ENCODE results near the gene CRACR2B.

The CRACR2B gene

DNA sequence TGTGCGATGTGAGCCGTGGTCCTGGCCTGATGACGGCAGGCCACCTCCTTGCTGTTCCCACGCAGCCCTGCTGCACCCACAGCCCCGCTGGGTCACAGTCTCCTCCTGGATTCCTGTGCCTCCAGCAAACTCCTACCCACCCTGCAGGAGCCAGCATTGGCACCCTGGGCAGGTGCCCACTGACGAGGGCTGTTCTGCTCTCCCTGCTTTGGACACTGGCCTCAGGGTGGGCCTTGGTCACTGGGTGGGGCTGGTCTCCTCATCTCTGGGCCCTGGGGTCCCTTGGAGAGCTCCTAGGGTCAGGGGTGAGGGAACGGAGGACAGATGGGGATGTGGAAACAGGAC, 27.6 kb downstream of the CRACR2B start:
- no peak for FAIRE-seq

- no peak for FAIRE-seq
Observed at GRCh38 chr11:855796-856195, 28.1 kb downstream of the CRACR2B start.

DNA sequence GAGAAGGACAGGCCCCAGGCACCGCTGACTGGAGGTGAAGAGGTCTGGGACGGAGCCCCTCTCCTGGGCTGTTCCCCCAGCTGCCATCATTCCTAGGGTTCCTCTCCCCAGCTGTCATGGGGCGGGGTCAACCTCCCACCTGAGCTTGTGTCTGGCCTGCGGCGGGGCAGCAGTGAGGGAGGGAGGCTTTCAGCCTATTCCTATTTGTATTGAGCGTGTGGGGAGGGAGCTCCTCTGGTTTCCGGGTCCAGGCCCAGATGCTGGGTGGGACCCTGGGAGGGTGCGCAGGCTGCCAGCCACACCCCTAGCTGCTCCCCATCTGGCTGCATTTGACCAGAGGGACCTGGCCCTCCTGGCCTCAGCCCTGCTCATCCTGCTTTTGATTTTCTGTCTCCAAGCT, 28.7 kb downstream of the CRACR2B start:
- no peak for FAIRE-seq

GRCh38 chr11:858053-858761, 30.5 kb downstream of the CRACR2B start:
- no peak for FAIRE-seq

DNA sequence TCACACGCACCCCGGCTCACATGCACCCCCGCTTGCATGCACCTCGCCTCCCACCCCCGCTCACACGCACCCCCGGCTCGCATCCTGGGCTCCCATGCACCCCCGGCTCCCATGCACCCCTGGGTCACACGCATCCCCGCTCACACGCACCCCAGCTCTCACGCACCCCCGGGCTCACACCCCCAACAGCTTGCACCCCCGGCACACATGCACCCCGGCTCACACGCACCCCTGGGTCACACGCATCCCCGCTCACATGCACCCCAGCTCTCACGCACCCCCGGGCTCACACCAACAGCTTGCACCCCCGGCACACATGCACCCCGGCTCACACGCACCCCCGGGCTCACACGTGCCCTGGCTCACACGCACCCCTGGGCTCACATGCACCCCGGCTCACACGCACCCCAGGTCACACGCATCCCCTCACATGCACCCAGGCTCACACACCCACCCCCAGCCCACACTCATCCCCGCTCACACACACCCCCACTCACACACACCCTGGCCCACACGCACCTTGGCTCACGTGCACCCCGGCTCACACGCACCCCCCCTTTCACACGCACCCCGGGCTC, 31.1 kb downstream of the CRACR2B start:
- FAIRE-seq, result no peak

GRCh38 chr11:859394-860131, 31.8 kb downstream of the CRACR2B start:
- FAIRE-seq, result no peak

DNA sequence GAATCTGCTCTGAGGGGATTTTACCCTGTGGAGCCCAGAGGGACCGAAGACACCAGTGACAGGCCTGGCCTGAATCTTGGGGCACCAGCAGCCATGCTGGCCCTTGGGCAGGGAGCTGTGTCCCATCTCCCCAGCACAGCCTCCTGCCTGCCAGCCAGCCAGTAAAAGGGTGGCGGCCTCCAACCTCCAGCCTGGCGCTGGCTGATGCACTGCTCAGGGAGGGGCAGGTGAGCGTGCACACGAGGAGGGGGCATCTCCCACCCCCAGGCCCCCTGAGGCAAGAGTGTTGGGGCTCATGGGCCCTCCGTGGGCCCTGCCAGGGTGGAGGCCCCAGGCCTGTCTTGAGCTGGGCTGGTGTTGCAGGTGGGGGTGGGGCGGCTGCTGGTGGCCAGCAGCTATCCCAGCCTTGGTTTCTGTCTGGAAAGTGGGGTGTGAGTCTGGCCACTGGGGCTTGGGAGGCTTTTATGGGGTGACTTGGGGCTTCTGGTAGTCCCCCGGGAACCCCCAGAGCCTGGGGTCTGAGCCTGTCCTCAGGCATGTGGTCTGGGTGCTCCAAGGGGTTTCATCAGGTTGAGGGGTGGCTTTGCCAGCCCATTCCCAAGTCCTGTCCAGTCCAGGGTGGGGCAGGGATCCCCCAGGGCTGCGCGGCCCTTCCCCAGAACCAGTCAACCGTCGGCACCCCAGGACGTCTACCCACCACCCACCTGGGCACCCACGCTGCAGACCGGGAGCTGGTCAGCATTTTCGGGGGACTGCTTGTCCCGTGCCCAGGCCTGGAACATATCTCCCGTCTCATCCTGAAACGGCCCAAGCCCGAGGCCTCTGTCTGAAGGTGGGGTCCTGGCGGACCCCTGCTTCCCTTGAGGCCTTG, 32.8 kb downstream of the CRACR2B start:
- FAIRE-seq, result no peak

- FAIRE-seq, result no peak
Observed at GRCh38 chr11:861105-861479, 33.4 kb downstream of the CRACR2B start.

- no peak for FAIRE-seq
Observed at GRCh38 chr11:862081-862661, 34.5 kb downstream of the CRACR2B start.

DNA sequence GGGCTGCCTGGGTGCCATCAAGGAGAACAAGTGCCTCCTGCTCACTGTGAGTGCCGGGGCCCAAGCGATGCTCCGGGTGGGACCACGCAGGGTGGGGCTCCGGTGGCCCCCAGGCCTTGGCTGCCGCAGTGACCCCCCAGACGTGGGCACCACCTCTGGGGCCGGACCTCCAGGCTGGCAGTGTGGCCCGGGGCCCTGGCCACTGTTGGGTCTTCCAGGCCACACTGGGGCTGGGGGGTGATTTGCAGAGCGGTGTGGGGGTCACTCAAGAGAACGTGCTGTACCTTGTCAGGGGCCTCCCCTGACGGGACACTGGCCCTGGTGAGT, 34.9 kb downstream of the CRACR2B start:
- FAIRE-seq, result no peak

- no peak for FAIRE-seq
Observed at GRCh38 chr11:863023-863909, 35.5 kb downstream of the CRACR2B start.

- FAIRE-seq, result no peak
Observed at GRCh38 chr11:863910-864827, 36.5 kb downstream of the CRACR2B start.

DNA sequence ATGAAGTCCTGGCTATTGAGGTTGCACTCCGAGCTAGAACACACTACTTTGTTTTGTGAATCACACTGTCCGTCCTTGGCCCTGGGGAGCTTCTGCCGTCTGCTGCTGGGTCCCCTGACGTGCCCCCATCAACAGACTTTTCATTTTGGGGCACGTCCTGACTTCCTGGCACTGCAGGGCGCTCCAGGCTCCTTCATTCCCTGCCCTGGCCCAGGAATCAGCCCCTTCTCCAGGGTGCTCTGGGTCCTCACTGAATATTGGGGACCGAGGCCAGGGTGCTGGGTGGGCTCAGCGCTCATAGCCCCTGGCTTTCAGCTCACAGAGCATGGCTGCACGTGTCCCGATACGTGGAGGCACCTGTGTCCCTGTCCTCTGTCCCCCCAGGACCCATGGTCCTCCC, 37.2 kb downstream of the CRACR2B start:
- FAIRE-seq, result no peak

GRCh38 chr11:865462-866430, 38.0 kb downstream of the CRACR2B start:
- FAIRE-seq, result no peak

GRCh38 chr11:866481-866880, 38.8 kb downstream of the CRACR2B start:
- no peak for FAIRE-seq

GRCh38 chr11:867856-868358, 40.2 kb downstream of the CRACR2B start:
- no peak for FAIRE-seq

DNA sequence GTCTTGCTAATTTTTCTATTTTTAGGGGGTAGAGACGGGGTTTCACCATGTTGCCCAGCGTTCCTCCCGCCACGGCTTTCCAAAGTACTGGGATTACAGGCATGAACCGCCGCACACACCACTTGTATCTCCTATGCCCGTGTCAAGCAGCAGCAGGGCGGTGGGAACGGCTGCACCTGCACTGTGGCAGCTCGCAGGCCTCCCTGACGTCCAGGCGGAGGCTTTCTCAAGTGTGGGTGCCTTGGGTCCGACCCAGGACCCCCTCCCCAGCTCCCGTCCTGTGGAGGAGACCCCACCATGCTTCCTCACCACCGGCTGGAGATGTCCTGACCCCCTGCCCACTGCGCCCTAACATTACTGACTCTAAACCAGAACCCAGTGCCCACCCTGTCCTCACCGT, 40.7 kb downstream of the CRACR2B start:
- FAIRE-seq, result no peak

DNA sequence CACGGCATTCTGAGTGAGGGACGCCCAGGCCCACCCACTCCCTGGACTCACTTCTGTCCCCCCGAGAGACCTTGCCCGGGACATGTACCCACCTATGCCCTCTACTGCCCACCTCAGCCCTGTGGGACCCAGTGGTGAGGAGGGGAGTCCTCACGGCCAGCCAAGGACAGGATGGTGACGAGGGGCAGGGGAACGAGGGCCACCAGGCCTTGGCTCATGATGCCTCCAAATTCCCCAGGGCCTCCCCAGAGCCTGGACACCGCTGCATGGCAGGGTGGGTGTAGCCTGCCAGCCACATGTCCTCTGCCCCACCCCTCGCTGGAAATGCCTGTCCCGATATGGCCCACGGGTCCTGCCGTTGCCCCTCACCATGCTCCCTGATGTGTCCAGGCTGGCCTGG, 41.1 kb downstream of the CRACR2B start:
- no peak for FAIRE-seq

- no peak for FAIRE-seq
Observed at GRCh38 chr11:869399-870126, 41.8 kb downstream of the CRACR2B start.
